HEK293 (cell line): ENCODE measurements around the gene FILIP1L.

Source experiments
- CTCF ChIA-PET: fragments of 350-600 bp; formaldehyde crosslinking; extraction: SDS; loops from one replicate; lab custom pipeline; 2021; ENCODE audit warnings: antibody characterized with exemption; lab: Yijun Ruan, JAX
- POLR2A ChIA-PET: fragments of 300-600 bp; formaldehyde crosslinking; extraction: SDS; loops from one replicate; lab custom pipeline; 2020; ENCODE audit warnings: antibody characterized with exemption, inconsistent platforms; lab: Yijun Ruan, JAX
- H3K27ac ChIP-seq: fragments of 200-500 bp; sonication (Bioruptor generic); 2 replicates; pipeline ENCODE4 v1.5.1; 2014; ENCODE audit warnings: low read depth, low read length, control low read depth, inconsistent platforms; ENCODE audit errors: extremely low read depth
- H3K36me3 ChIP-seq, 2 experiments: fragments of 200-500 bp in 1 of 2; sonication (Bioruptor generic) in 1 of 2; 1 replicate in 1 of 2; 2 replicates in 1 of 2; pipeline ENCODE4 v1.5.1; 2014 to 2017; ENCODE audit warnings: inconsistent platforms in 2 of 2, low read length in 2 of 2; ENCODE audit not compliant: control insufficient read depth in 2 of 2, insufficient read depth in 1 of 2
- H3K4me1 ChIP-seq: fragments of 200-500 bp; sonication (Bioruptor generic); 2 replicates; pipeline ENCODE4 v1.5.1; 2014; ENCODE audit warnings: mild to moderate bottlenecking, low read length, inconsistent platforms; ENCODE audit not compliant: control insufficient read depth, insufficient read depth
- H3K4me3 ChIP-seq: 2 replicates; pipeline ENCODE4 v1.5.1; 2011; ENCODE audit warnings: low read depth, mild to moderate bottlenecking, control low read depth, low read length, moderate library complexity
- H3K9me3 ChIP-seq: fragments of 200-500 bp; sonication (Bioruptor generic); 2 replicates; pipeline ENCODE4 v1.5.1; 2014; ENCODE audit warnings: low read depth, low read length, inconsistent platforms; ENCODE audit not compliant: control insufficient read depth, insufficient read depth
- OSR2 ChIP-seq: fragments of 450-650 bp; formaldehyde crosslinking; IDR thresholded peaks from 2 replicates; pipeline ENCODE4 v1.5.1; 2016; ENCODE audit warnings: missing biosample characterization, missing genetic modification characterization
- SCRT1 ChIP-seq: fragments of 450-650 bp; formaldehyde crosslinking; IDR thresholded peaks from 2 replicates; pipeline ENCODE4 v1.5.1; 2016; ENCODE audit warnings: missing biosample characterization, missing genetic modification characterization, borderline replicate concordance
- ZNF10 ChIP-seq: fragments of 450-650 bp; formaldehyde crosslinking; IDR thresholded peaks from 2 replicates; pipeline ENCODE4 v1.5.1; 2017; ENCODE audit warnings: missing biosample characterization, missing genetic modification characterization
- ZNF223 ChIP-seq: fragments of 450-650 bp; formaldehyde crosslinking; IDR thresholded peaks from 2 replicates; pipeline ENCODE4 v1.5.1; 2016; ENCODE audit warnings: missing biosample characterization, missing genetic modification characterization
- ZNF354C ChIP-seq: fragments of 450-650 bp; formaldehyde crosslinking; IDR thresholded peaks from 2 replicates; pipeline ENCODE4 v1.5.1; 2016; ENCODE audit warnings: missing biosample characterization, missing genetic modification characterization, low read depth, borderline replicate concordance
- ZNF366 ChIP-seq: fragments of 450-650 bp; formaldehyde crosslinking; conservative IDR thresholded peaks from 2 replicates; pipeline ENCODE4 v1.5.1; 2016; ENCODE audit warnings: missing biosample characterization, missing genetic modification characterization
- ZNF416 ChIP-seq: fragments of 450-650 bp; formaldehyde crosslinking; IDR thresholded peaks from 2 replicates; pipeline ENCODE4 v1.5.1; 2016; ENCODE audit warnings: missing biosample characterization, missing genetic modification characterization
- ZNF473 ChIP-seq: fragments of 450-650 bp; formaldehyde crosslinking; IDR thresholded peaks from 2 replicates; pipeline ENCODE4 v1.5.1; 2017; ENCODE audit warnings: missing biosample characterization, missing genetic modification characterization
- ZNF621 ChIP-seq: fragments of 450-650 bp; formaldehyde crosslinking; IDR thresholded peaks from 2 replicates; pipeline ENCODE4 v1.5.1; 2017; ENCODE audit warnings: missing biosample characterization, missing genetic modification characterization
- ZNF837 ChIP-seq: fragments of 450-650 bp; formaldehyde crosslinking; IDR thresholded peaks from 2 replicates; pipeline ENCODE4 v1.5.1; 2016; ENCODE audit warnings: missing biosample characterization, missing genetic modification characterization
- TF ChIP-seq, protein P1 (sequence below): fragments of 450-650 bp; formaldehyde crosslinking; IDR thresholded peaks from 2 replicates; pipeline ENCODE4 v1.5.1; 2016; ENCODE audit warnings: missing biosample characterization, missing genetic modification characterization
- TF ChIP-seq, protein P2 (sequence below): fragments of 450-650 bp; formaldehyde crosslinking; IDR thresholded peaks from 2 replicates; pipeline ENCODE4 v1.5.1; 2016; ENCODE audit warnings: missing biosample characterization, missing genetic modification characterization
- TF ChIP-seq, protein P3 (sequence below): fragments of 450-650 bp; formaldehyde crosslinking; IDR thresholded peaks from 2 replicates; pipeline ENCODE4 v1.5.1; 2016; ENCODE audit warnings: missing biosample characterization, missing genetic modification characterization
- TF ChIP-seq, protein P4 (sequence below): fragments of 450-650 bp; IDR thresholded peaks from 2 replicates; pipeline ENCODE4 v1.5.1; 2018; ENCODE audit warnings: missing biosample characterization, mild to moderate bottlenecking, missing genetic modification characterization
- TF ChIP-seq, protein P5 (sequence below): fragments of 450-650 bp; formaldehyde crosslinking; optimal IDR thresholded peaks from 2 replicates; pipeline ENCODE3; 2016; ENCODE audit warnings: missing biosample characterization, mild to moderate bottlenecking, missing genetic modification characterization
- TF ChIP-seq, protein P6 (sequence below): fragments of 450-650 bp; formaldehyde crosslinking; IDR thresholded peaks from 2 replicates; pipeline ENCODE4 v1.5.1; 2016; ENCODE audit warnings: missing biosample characterization, missing genetic modification characterization

Gene FILIP1L

DNA sequence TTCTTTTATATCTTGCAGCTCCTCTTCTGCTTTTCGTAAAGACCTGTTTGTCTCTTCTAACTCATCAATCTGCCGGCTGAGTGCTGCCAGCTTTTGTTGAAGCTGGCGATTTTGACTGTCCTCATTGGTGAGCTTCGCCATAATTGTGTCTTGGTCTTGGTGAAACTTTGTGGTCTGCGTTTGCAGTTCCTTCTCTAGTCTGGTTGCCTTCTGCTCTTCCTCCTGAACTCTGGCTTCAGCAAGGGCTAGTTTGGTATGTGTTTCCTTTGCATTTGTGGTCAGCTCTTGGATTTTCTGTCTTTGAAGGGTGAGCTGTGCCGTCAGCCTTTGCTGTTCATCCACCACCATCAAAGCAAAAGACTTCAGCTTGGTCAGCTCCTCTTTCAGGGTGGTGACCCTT is 263.7 kb downstream of the FILIP1L start (continued):
- TF ChIP-seq ZNF354C (no peak), ZNF621 (no peak), ZNF473 (no peak), ZNF416 (tag by site-specific recombination) (no peak)
- TF ChIP-seq, protein P1, sequence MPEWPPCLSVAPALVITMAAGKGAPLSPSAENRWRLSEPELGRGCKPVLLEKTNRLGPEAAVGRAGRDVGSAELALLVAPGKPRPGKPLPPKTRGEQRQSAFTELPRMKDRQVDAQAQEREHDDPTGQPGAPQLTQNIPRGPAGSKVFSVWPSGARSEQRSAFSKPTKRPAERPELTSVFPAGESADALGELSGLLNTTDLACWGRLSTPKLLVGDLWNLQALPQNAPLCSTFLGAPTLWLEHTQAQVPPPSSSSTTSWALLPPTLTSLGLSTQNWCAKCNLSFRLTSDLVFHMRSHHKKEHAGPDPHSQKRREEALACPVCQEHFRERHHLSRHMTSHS (tag by site-specific recombination) = no peak
- TF ChIP-seq, protein P2, sequence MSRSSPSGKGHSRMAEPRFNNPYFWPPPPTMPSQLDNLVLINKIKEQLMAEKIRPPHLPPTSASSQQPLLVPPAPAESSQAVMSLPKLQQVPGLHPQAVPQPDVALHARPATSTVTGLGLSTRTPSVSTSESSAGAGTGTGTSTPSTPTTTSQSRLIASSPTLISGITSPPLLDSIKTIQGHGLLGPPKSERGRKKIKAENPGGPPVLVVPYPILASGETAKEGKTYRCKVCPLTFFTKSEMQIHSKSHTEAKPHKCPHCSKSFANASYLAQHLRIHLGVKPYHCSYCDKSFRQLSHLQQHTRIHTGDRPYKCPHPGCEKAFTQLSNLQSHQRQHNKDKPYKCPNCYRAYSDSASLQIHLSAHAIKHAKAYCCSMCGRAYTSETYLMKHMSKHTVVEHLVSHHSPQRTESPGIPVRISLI (tag by site-specific recombination) = no peak
- TF ChIP-seq, all 188 proteins: peak for 0

DNA sequence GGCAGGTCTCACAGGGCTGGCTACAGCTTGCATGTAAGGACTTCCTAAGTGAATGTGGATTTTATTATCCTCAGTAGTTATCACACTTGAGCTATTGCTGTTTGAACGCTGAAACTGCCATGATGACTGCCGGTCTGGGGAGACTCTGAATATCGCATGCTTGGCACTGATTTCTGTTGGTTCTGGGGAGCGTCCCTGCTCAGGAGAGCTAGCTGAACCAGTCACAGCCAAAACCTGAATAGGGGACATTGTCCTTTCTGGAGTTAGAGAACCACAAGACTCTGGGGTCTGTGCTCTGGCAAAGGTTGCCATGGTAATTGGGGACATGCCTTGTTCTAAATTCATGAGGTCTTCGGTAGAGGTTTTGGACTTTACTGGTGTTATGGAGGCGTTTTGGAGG is 265.9 kb downstream of the FILIP1L start:
- no peak for TF ChIP-seq ZNF10
- TF ChIP-seq, protein P3, sequence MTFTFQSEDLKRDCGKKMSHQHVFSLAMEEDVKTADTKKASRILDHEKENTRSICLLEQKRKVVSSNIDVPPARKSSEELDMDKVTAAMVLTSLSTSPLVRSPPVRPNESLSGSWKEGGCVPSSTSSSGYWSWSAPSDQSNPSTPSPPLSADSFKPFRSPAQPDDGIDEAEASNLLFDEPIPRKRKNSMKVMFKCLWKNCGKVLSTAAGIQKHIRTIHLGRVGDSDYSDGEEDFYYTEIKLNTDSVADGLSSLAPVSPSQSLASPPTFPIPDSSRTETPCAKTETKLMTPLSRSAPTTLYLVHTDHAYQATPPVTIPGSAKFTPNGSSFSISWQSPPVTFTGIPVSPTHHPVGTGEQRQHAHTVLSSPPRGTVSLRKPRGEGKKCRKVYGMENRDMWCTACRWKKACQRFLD (tag by site-specific recombination) = no peak
- TF ChIP-seq, protein P4, sequence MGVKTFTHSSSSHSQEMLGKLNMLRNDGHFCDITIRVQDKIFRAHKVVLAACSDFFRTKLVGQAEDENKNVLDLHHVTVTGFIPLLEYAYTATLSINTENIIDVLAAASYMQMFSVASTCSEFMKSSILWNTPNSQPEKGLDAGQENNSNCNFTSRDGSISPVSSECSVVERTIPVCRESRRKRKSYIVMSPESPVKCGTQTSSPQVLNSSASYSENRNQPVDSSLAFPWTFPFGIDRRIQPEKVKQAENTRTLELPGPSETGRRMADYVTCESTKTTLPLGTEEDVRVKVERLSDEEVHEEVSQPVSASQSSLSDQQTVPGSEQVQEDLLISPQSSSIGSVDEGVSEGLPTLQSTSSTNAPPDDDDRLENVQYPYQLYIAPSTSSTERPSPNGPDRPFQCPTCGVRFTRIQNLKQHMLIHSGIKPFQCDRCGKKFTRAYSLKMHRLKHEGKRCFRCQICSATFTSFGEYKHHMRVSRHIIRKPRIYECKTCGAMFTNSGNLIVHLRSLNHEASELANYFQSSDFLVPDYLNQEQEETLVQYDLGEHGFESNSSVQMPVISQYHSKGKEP (tag by site-specific recombination) = no peak
- TF ChIP-seq, protein P5, sequence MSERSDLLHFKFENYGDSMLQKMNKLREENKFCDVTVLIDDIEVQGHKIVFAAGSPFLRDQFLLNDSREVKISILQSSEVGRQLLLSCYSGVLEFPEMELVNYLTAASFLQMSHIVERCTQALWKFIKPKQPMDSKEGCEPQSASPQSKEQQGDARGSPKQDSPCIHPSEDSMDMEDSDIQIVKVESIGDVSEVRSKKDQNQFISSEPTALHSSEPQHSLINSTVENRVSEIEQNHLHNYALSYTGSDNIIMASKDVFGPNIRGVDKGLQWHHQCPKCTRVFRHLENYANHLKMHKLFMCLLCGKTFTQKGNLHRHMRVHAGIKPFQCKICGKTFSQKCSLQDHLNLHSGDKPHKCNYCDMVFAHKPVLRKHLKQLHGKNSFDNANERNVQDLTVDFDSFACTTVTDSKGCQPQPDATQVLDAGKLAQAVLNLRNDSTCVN (tag by site-specific recombination) = no peak
- TF ChIP-seq ZNF366 (tag by site-specific recombination) = no peak
- POLR2A ChIA-PET = no interaction called here
- Histone ChIP-seq H3K4me1 (no peaks in the 10 kb centered on the region), H3K27ac (no peak overlapping the region), H3K9me3 (no peaks in the 10 kb centered on the region), H3K36me3 (no peaks in the 10 kb centered on the region), H3K4me3 (no peak overlapping the region)
- CTCF ChIA-PET = no interaction called here

DNA sequence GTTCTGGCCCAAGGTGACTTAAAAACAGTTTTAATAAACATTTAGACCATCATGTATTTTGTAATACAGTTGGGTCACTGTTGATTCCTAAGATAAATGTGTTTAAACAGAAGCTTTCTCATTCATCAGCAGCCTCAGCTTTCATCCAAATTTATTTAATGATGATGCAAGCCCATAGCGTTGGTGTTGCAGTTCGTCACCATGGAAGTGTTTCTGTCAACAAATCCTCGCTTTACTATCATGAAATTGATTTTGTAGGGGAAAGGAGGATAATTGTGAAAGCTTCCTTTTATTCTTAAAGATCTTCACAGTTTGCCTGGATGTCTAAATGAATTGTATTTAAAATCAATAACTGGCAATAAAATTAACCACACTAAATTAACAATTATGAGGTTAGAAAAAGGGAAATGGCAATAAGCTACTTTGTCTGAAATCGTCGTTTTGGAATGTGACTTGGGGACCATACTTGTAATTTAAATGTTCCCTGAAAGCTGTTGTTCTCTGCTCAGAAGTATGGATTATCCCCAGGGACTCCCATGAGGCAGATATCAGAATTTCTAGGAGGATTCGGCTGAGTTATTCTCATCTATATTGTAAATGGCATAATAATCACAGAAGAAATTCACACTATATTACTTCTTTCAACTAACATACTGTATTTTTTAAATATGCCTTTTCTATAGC is 267.7 kb downstream of the FILIP1L start:
- H3K4me3 ChIP-seq = no peak overlapping the region
- TF ChIP-seq OSR2 (tag by site-specific recombination) (peak; percentile 43; the same call in 1 of the 2 replicates), ZNF837 (tag by site-specific recombination) (no peak)
- H3K9me3 ChIP-seq = no peaks in the 10 kb centered on the region
- POLR2A ChIA-PET = no interaction called here
- no peaks in the 10 kb centered on the region for H3K4me1 ChIP-seq
- H3K27ac ChIP-seq = no peak overlapping the region
- CTCF ChIA-PET = interaction anchor here (0.5 to 1.3 kb wide), 5 partner anchors 9 to 408 kb away, joined by 3 to 5 read pairs (median 4); no protein-coding TSS in a partner anchor
- H3K36me3 ChIP-seq = no peaks in the 10 kb centered on the region

DNA sequence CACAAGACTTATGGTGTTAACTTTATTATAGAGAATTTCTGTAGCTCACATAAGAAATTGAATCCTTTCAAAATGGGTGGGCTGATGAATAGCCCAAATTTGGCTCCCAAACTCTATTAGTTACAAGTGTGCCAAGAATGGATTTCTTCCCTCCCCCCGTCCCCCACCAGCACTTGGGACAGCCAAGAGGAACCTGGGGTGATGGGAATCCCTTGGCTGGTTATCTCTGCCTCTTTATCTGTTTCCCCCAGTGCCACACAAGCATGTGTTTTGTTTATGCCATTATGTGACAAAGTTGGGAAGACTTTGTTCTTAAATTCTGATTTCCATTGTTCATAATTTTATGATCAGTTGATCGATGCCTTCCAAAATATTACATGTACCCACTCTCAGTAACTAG is 268.3 kb downstream of the FILIP1L start:
- Histone ChIP-seq H3K36me3 (no peaks in the 10 kb centered on the region), H3K27ac (no peak overlapping the region), H3K9me3 (no peaks in the 10 kb centered on the region), H3K4me1 (no peaks in the 10 kb centered on the region), H3K4me3 (no peak overlapping the region)
- POLR2A ChIA-PET = no interaction called here
- CTCF ChIA-PET = interaction anchor here (1.3 kb wide), 2 partner anchors 8 to 58 kb away, joined by 3 to 4 read pairs; no protein-coding TSS in a partner anchor
- TF ChIP-seq SCRT1 (tag by site-specific recombination) = no peak
- TF ChIP-seq ZNF223 = no peak
- TF ChIP-seq, protein P6, sequence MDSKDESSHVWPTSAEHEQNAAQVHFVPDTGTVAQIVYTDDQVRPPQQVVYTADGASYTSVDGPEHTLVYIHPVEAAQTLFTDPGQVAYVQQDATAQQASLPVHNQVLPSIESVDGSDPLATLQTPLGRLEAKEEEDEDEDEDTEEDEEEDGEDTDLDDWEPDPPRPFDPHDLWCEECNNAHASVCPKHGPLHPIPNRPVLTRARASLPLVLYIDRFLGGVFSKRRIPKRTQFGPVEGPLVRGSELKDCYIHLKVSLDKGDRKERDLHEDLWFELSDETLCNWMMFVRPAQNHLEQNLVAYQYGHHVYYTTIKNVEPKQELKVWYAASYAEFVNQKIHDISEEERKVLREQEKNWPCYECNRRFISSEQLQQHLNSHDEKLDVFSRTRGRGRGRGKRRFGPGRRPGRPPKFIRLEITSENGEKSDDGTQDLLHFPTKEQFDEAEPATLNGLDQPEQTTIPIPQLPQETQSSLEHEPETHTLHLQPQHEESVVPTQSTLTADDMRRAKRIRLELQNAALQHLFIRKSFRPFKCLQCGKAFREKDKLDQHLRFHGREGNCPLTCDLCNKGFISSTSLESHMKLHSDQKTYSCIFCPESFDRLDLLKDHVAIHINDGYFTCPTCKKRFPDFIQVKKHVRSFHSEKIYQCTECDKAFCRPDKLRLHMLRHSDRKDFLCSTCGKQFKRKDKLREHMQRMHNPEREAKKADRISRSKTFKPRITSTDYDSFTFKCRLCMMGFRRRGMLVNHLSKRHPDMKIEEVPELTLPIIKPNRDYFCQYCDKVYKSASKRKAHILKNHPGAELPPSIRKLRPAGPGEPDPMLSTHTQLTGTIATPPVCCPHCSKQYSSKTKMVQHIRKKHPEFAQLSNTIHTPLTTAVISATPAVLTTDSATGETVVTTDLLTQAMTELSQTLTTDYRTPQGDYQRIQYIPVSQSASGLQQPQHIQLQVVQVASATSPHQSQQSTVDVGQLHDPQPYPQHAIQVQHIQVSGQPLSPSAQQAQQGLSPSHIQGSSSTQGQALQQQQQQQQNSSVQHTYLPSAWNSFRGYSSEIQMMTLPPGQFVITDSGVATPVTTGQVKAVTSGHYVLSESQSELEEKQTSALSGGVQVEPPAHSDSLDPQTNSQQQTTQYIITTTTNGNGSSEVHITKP (tag by site-specific recombination) = peak; percentile 35
